ENCODE results near the gene SV2C. TPM values are rescaled to one million over a fixed set of nuclear protein-coding genes. Genes with fewer than 3 reads are reported as not detected.

Gene SV2C
- total and polyA plus RNA-seq, 2 donors (not counting 1 experiment from before 2014, with no cell fraction given): not detected

DNA sequence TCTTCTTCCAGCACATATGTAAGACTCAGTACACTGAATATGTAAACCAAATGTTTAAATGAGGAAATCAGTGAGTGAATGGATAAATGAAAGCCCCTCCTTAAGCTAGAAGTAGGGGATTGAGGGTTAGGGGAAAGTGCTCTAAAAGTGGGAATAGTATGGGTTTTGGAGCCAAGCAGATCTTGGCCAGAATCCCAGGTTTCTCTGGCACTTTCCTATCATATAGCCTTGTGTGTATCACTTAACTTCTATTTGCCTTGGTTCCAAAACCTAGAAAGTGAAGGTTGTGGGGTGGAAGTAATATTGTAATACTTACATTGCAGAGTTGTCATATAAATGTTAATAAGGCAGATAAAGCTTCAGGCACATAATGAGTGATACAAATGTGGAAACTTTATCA, 45.0 kb upstream of the SV2C start:
- peaks cover 2% of the 10 kb centered on the region for H3K9me3 Mint-ChIP-seq (ENCODE audit: insufficient read depth)
- H3K4me3 Mint-ChIP-seq: peak overlapping the region; percentile 11
- peak overlapping the region; percentile 8 for H3K4me2 ChIP-seq (replicated peaks; ENCODE audit: low read depth, low read length, poor library complexity, severe bottlenecking)
- H3K36me3 ChIP-seq (replicated peaks in 1 of 2; ENCODE audit: control extremely low read depth in 1 of 2, control insufficient read depth in 1 of 2, extremely low read depth in 1 of 2, insufficient read depth in 2 of 2, low read length in 1 of 2): no peaks in the 10 kb centered on the region
- no peak overlapping the region for H3K4me3 ChIP-seq (ENCODE audit: control extremely low read depth in 1 of 5, extremely low read depth in 1 of 5, insufficient read depth in 1 of 5, low read depth in 2 of 5, low read length in 4 of 5)
- peaks cover 0 to 5% (median 0%) of the 10 kb centered on the region in 3 donors for H3K9me3 ChIP-seq (ENCODE audit: control extremely low read depth in 1 of 3, control insufficient read depth in 2 of 3, insufficient read depth in 1 of 3, low read length in 2 of 3)
- H3K9ac ChIP-seq (ENCODE audit: low read length): no peak overlapping the region
- no peak overlapping the region for H3K27ac ChIP-seq (ENCODE audit: low read length in 2 of 2)
- H3K4me1 Mint-ChIP-seq: peaks cover 3% of the 10 kb centered on the region
- no peak overlapping the region for H3K27ac Mint-ChIP-seq
- ChIA-PET POLR2A (no interaction called here), CTCF (interaction anchor here (0.6 kb wide), 1 partner anchor 184 kb away, joined by 3 read pairs; no protein-coding TSS in a partner anchor)
- H4K20me1 ChIP-seq (ENCODE audit: control insufficient read depth, insufficient read depth, low read length, poor library complexity, severe bottlenecking): no peaks in the 10 kb centered on the region
- H3K27me3 Mint-ChIP-seq: peaks cover 20% of the 10 kb centered on the region
- no peak overlapping the region for H2AFZ ChIP-seq (ENCODE audit: insufficient read depth, low read depth, low read length, poor library complexity, severe bottlenecking)
- DNase-seq: no peak
- ATAC-seq (ENCODE audit: low read depth): no peak
- TF ChIP-seq, protein P1, sequence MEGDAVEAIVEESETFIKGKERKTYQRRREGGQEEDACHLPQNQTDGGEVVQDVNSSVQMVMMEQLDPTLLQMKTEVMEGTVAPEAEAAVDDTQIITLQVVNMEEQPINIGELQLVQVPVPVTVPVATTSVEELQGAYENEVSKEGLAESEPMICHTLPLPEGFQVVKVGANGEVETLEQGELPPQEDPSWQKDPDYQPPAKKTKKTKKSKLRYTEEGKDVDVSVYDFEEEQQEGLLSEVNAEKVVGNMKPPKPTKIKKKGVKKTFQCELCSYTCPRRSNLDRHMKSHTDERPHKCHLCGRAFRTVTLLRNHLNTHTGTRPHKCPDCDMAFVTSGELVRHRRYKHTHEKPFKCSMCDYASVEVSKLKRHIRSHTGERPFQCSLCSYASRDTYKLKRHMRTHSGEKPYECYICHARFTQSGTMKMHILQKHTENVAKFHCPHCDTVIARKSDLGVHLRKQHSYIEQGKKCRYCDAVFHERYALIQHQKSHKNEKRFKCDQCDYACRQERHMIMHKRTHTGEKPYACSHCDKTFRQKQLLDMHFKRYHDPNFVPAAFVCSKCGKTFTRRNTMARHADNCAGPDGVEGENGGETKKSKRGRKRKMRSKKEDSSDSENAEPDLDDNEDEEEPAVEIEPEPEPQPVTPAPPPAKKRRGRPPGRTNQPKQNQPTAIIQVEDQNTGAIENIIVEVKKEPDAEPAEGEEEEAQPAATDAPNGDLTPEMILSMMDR (IDR thresholded peaks at IDR 0.05): no peak
- TF ChIP-seq EZH2 (IDR thresholded peaks at IDR 0.05; ENCODE audit: borderline replicate concordance, insufficient read depth, low read depth, low read length, poor library complexity, severe bottlenecking): no peak
- no peaks in the 10 kb centered on the region for H3K4me1 ChIP-seq (ENCODE audit: control insufficient read depth in 2 of 2, insufficient read depth in 2 of 2, low read length in 2 of 2)
- intact Hi-C loops (cut with micrococcal nuclease): no loop called here
- peaks cover 0 to 8% (median 5%) of the 10 kb centered on the region in 4 experiments for H3K27me3 ChIP-seq (replicated peaks in 1 of 4; ENCODE audit: control extremely low read depth in 1 of 4, control insufficient read depth in 3 of 4, insufficient read depth in 4 of 4, low read length in 3 of 4)
- no peaks in the 10 kb centered on the region for H3K79me2 ChIP-seq (ENCODE audit: control insufficient read depth, insufficient read depth, low read length)

DNA sequence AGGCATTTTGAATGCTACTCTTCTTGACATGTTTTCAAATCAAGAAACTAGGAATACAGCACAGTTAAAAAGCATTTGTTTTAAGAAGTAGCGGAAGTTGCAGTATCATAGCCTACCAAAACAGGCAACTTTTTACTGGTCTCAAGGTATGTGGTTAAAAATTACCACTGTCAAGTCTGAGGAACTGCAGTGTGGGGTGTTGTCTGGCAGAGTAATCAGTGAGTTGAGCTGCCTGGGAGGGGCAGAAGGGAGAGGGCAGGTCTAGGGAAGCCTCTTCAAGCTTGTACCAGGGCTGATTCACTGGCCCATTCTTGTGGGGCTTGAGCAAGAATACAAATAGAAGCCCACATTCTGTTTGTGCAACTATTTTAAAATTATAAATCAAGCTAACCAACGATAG, 42.4 kb upstream of the SV2C start:
- H3K36me3 ChIP-seq (replicated peaks in 1 of 2; ENCODE audit: control extremely low read depth in 1 of 2, control insufficient read depth in 1 of 2, extremely low read depth in 1 of 2, insufficient read depth in 2 of 2, low read length in 1 of 2): no peaks in the 10 kb centered on the region
- H4K20me1 ChIP-seq (ENCODE audit: control insufficient read depth, insufficient read depth, low read length, poor library complexity, severe bottlenecking): no peaks in the 10 kb centered on the region
- peaks cover 3% of the 10 kb centered on the region for H3K9me3 Mint-ChIP-seq (ENCODE audit: insufficient read depth)
- no peaks in the 10 kb centered on the region for H3K79me2 ChIP-seq (ENCODE audit: control insufficient read depth, insufficient read depth, low read length)
- H3K9me3 ChIP-seq (ENCODE audit: control extremely low read depth in 1 of 3, control insufficient read depth in 2 of 3, insufficient read depth in 1 of 3, low read length in 2 of 3): peaks cover 0 to 5% (median 0%) of the 10 kb centered on the region in 3 donors
- intact Hi-C loops (cut with micrococcal nuclease): no loop called here
- H3K27ac ChIP-seq (ENCODE audit: low read length in 2 of 2): no peak overlapping the region
- peaks cover 3% of the 10 kb centered on the region for H3K4me1 Mint-ChIP-seq
- no peak for DNase-seq
- no peak overlapping the region for H3K4me3 ChIP-seq (ENCODE audit: control extremely low read depth in 1 of 5, extremely low read depth in 1 of 5, insufficient read depth in 1 of 5, low read depth in 2 of 5, low read length in 4 of 5)
- ChIA-PET CTCF (no interaction called here), POLR2A (no interaction called here)
- WGBS (ENCODE audit: insufficient coverage): 100% methylated on average over 1 of the region's 2 CpGs
- no peak overlapping the region for H2AFZ ChIP-seq (ENCODE audit: insufficient read depth, low read depth, low read length, poor library complexity, severe bottlenecking)
- no peak overlapping the region for H3K27ac Mint-ChIP-seq
- no peak for TF ChIP-seq EZH2 (IDR thresholded peaks at IDR 0.05; ENCODE audit: borderline replicate concordance, insufficient read depth, low read depth, low read length, poor library complexity, severe bottlenecking)
- TF ChIP-seq, protein P1 (IDR thresholded peaks at IDR 0.05): no peak
- ATAC-seq (ENCODE audit: low read depth): no peak
- no peak overlapping the region for H3K9ac ChIP-seq (ENCODE audit: low read length)
- peaks cover 0 to 8% (median 5%) of the 10 kb centered on the region in 4 experiments for H3K27me3 ChIP-seq (replicated peaks in 1 of 4; ENCODE audit: control extremely low read depth in 1 of 4, control insufficient read depth in 3 of 4, insufficient read depth in 4 of 4, low read length in 3 of 4)
- no peak overlapping the region for H3K4me3 Mint-ChIP-seq
- peaks cover 20% of the 10 kb centered on the region for H3K27me3 Mint-ChIP-seq
- H3K4me1 ChIP-seq (ENCODE audit: control insufficient read depth in 2 of 2, insufficient read depth in 2 of 2, low read length in 2 of 2): no peaks in the 10 kb centered on the region
- H3K4me2 ChIP-seq (replicated peaks; ENCODE audit: low read depth, low read length, poor library complexity, severe bottlenecking): no peak overlapping the region
